Stimulated activated CD8-positive, alpha-beta memory T cell treated with anti-CD3 and anti-CD28 coated beads, Interleukin-2, amount 100 ng/mL, for 1 hour (primary cell): ENCODE measurements around the gene ETNK2.
"Not testable (repeated sequence)": the region's sequence is repeated elsewhere in the genome, so short reads cannot be mapped to it uniquely, and the experiment has no call there.

Experiments used
- DNase-seq, 2 donors: peaks; one replicate each; pipeline ENCODE4 v3.0.0-alpha.2; 2020; ENCODE audit warnings: low read depth in 2 of 2

Gene ETNK2

DNA sequence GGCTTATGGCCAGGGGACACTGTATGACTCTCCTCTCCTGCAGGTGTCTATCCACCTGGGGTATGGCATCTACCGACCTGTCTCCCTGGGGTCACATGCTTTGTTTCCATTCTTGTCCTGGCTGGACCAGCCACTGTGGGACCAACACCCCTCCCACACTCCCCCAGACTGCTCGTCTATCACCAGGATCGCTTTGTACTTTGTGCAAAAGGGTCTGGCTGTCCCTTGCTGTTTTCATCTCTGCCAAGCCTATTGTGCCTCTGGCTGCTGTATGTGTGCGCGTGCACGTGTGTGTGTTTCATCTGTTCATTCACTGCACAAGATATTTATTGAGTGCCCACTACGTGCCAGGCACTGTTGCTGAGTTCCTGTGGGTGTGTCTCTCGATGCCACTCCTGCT is 25.5 kb downstream of the ETNK2 start:
- DNase-seq, result no peak

DNA sequence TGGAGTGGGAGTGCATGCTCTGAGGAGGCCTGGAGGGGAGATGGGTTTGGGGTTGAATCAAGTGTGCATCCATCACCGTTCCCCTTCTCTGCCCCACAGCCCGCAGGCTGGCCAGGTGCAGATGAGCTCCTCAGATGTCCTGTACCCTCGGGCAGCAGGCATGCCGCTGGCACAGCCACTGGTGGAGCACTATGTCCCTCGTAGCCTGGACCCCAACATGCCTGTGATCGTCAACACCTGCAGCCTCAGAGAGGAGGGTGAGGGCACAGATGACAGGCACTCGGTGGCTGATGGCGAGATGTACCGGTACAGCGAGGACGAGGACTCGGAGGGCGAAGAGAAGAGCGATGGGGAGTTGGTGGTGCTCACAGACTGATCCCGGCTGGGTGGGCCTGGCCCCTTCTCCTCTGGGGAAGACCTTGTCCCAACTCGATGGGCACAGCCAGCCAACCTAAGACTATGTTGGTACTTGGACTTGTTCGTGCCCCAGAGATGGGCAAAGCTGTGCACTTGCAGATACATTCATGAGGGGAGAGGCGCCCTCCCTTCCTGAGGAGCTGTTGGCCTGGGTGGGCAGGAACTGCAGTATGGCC is 26.0 kb downstream of the ETNK2 start:
- DNase-seq, result no peak

DNA sequence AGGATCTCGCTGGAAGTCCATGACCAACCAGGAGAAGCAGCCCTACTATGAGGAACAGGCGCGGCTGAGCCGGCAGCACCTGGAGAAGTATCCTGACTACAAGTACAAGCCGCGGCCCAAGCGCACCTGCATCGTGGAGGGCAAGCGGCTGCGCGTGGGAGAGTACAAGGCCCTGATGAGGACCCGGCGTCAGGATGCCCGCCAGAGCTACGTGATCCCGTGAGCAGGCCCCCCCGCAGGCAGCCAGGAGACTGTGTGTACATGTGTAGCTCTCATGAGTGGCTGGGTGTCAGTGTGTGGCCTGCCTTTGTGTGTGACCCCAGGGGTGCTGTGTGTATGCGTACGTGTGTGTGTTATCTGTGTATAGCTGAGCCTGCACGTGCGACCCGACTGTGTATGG is 27.2 kb downstream of the ETNK2 start:
- no peak for DNase-seq

DNA sequence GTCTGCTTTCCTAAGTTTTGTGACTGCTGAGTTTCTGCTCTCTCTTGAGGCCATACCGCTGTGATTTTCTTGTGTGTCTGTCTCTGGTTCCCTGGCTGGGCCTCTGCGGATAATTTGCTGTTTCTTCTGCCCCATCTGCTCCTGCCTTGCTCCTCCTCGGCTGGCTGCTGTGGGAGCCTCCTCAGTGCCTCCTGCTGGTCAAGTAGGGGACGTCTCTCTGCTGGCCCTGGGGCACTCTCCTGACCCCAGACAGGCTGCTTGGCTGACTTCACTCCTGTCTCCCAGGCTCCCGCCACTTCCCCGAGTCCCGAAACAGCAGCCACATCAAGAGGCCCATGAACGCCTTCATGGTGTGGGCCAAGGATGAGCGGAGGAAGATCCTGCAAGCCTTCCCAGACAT is 28.5 kb downstream of the ETNK2 start:
- no peak for DNase-seq

DNA sequence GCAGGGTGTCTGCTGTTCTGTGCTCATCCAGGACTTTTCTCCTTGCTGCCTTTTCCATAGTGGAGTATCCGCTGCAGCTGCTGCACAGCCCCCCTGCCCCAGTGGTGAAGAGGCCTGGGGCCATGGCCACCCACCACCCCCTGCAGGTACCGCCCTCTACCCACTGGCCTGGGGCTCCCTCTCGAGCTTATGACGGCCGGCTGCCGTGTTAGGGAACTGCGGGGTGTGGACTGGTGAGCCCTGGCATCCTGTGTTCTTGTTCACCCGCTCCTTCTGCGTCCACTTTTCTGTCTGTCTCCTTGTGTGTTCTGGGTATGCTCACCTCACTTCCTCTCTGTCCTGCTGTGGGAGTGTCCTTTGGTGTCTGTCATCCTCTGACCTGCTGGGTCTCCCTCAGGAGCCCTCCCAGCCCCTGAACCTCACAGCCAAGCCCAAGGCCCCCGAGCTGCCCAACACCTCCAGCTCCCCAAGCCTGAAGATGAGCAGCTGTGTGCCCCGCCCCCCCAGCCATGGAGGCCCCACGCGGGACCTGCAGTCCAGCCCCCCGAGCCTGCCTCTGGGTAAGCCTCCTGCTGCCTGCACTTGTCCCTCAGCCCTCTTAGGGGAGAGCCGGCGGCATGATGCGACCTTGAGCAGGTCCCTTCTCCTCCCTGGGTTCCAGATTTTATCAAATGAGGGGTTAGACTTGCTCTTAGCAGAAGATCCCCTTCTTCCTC is 29.8 kb downstream of the ETNK2 start:
- no peak for DNase-seq

DNA sequence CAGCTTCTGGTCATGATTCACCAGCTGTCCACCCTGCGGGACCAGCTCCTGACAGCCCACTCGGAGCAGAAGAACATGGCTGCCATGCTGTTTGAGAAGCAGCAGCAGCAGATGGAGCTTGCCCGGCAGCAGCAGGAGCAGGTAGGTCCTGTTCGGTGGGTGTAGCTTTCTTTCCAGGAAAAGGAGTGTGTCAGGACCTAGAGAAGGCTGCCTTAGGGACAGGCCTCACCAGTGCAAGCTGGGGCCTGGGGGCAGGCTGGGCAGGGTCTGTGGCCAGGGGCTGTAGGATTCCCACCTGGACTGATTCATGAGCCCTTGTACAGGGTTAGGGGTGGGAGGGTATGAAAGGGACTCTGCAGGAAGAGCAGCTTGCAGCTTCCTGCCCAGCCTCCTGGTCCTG is 35.3 kb downstream of the ETNK2 start:
- DNase-seq, result no peak

DNA sequence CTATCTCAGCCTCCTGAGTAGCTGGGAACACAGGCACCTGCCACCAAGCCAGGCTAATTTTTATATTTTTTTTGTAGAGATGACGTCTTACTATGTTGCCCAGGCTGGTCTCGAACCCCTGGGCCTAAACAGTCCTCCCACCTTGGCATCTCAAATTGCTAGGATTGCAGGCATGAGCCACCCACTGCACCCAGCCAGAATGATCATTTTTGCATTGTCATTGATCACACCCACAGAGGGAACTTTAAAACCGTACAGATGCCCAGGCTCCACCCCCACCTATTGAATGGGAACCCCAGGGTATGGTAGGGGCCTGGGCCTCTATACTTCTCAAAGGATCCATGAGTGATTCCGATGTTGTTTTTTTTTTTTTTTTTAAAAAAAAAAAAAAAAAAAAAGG is 36.7 kb downstream of the ETNK2 start:
- no peak for DNase-seq

DNA sequence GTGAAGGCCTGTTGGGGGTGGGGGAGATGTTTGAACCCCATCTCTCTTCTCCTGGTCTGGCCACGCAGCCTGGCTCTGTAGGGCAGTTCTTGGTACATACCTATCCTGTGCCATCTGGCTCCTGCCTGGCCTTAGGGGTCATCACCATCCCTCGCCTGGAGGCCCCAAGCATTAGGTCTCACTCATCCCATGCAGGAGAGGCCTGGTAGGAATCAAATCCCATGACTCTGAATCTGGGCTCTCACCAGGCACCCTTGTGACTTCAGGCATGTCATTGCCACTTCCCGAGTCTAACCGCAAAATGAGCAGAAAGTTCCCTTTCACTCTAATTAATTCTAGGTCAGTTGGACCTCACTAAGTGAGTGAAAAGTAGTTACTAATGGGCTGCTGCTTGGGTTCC is 37.2 kb downstream of the ETNK2 start:
- no peak for DNase-seq

DNA sequence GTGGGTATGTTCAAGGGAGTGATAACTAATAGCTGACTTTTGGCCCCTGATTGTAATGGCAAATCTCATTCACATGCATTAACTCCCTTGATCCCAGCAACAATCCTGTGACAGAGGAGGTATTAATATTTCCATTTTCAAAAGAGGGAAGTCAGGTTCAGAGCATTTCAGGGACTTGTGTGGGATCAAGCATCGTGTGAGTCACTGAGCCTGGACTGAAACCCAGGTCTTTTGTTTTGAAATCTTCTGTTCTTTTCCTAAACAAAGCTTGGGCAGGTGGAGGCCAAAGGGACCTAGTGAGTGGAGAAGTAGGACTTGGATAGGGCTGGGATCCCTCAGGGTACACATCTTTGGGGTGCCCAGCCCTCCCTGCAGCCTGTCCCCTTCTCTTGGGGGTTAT is 37.9 kb downstream of the ETNK2 start:
- DNase-seq, result no peak

DNA sequence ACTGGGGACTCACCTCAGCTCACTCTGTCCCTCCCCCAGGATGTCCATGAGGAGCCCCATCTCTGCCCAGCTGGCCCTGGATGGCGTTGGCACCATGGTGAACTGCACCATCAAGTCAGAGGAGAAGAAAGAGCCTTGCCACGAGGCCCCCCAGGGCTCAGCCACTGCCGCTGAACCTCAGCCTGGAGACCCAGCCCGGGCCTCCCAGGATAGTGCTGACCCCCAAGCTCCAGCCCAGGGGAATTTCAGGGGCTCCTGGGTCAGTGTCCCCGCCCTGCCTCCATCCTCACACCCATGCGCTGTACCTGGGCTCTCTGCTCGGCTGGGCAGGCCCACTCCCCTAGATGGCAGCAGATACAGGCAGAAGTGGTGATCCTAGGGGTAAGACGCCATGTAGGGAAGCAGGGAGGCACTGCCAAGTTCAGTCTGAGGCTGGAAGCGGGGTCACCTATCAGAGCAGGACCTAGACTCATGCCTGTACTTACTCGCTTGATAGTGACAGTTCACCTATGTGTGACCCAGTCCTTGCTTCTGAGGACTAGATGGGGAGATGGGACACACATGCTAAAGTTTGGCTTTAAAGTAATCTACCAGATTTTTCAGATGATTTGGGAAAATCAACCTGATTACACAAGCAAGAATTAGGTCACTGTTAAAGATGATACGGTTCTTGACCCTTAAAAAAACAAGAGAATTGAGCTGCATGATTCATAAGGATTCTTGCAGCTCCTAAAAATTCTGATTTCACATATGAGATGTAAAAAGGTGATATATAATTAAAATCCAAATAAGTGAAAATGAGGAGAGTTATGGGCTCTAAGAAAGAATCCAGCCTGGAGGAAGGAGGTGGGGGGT is 38.7 kb downstream of the ETNK2 start:
- DNase-seq, result no peak

DNA sequence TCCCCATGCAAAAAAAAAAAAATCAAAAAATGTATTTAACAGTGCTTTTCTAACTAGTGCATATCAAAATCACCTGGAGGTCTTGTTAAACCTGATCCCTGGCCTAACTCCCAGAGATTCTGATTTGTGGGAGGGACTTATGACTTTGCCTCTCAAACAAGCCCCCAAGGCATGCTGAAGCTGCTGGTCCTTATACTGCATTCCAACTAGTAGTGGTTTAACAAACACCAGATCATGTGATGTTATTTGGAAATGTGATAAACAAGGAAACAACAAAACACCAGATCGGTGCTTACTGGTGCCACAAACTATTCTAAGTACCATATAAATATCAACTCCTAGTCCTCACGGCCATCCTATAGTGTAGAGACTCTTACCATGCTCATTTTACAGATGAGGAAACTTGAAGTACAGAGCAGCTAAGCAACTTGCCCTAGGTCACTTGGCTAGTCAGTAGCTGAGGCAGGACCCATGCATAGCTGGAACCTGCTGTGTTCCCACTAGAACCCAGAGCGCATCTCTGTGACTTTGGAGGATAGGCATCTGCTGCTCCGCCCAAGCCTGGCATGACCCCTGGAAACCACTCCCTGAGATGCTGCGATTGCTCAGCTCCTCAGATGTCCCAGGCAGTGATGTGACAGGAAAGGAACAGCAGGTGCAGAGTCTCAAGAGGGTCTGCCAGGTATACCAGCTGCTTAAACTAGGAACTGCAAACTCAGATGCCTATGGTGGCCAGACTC is 40.8 kb downstream of the ETNK2 start:
- no peak for DNase-seq

DNA sequence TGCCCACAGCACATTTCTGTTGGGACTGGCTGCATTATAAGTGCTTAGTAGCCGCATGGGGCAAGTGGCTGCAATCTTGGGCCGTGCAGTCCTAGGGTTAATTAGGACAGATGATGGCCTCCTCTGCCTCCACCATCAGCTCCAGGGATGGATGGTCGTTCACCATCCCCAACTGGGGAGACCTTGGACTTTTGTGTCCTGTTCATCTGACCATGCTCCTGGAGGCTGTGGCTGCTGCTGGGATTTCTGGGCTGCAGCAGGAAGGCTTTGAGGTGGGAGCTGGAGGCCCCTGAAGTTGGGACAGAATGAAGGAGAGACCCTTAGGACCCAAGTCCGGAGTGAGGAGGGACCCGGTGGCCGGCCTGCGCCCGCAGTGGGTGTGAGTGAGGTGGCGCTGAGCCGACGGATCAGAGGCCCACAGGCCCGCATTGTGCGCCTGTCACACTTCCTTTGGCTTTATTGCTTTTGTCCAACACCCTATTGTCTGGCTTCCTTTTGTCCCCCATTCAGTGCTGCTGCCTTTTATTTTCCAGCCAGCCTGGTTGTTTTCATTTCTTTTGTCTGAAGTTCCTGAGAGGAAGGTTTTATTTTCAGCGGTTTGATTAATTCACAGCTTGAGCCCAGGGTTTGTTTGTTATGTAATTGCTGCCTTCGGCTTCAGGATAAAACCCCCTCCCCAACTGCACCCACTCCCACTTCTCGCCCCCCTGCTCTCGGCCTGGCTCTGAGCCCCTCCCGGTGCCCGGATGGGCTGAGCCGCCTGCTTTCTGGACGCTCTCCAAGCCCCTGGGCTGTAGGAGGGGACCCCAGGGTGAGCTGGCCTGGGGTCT is 43.3 kb downstream of the ETNK2 start:
- DNase-seq, result no peak

DNA sequence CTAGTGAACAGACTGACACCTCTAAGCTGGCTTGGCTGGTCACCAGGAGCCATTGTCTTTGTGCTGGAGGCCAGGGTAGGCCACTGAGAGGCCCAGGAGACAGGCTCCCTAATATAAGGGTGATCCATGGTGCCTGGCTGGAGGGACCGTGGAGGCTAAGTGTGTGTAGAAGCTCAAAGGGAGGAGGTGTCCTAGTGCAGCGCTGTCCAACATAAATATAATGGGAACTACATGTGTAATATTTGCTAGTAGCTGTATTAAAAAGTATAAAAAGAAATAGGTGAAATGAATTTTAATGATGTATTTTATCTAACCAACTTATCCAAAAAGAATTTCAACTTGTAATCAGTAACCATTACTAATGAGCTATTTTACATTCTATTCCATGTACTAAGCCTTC is 44.0 kb downstream of the ETNK2 start:
- DNase-seq, result no peak

DNA sequence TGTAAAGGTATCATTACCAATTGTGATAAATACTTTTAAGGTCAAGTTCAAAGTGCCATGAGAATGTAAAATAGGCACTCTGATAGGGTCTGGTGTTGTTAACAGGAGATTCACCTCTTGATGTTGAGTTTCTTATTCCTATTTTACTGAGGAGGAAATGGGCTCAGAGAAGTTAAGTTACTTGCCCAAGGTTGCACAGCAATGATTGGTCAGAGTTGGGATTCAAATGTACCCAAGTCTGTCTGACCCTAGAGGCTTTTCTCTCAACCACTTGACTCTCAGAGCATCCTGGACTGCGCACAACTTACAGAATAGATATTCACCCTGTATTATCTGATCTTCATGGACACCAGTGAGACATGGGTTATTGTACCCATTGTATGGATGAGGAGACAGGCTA is 45.0 kb downstream of the ETNK2 start:
- no peak for DNase-seq

DNA sequence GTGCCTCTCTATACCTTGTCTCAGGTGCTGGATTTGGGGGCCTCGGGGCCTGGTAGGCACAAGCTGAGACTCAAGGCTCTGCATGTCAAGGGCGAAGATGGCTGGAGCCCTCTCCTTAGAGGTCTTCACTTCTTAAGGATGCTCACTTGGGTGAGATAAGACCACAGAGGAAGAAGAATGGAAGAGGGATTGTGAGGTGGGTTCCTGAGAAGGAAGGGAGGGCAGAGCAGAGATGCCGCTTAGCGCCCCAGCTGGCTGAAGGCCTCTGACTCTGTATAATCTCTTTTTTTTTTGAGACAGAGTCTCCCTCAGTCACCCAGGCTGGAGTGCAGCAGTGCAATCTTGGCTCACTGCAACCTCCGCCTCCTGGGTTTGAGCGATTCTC is 46.7 kb downstream of the ETNK2 start:
- DNase-seq, result no peak

DNA sequence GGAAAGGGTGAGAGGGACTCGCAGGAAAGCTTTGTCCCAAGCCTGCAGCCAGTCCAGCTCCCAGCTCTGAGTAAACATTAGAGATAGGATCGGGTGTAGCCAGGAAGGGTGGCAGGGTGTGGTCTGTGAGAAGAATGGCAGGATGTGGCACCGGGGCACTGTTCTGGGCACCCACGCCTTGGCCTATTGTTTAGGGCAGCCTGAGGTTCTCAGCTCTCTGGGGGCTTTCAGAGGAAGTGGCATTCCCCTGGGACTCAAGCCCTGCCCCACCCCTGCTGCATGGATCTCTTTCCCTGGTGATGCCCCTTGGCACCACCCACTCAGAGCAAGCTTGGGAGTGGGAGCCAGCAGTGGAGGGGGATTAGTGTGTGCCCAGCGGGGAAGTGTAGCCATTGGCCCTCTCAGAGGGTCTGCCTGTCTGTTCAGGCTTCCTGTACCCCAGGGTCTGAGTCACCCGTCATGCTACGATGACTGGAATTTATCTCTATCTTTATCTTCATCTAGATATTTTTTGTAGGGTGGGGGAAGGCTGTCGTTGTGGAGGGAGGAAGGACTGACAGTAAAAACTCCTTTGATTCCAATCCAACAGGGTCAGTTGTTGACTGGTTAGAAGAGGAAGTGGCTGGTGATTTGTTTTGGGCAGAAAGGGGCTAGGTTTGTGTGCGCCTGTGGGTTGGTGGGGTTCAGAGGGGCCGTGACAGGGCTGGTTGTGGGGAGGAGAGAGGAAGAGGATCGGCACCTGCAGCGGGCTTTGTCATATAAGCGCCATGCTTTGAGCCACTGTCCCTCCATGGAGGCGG is 47.3 kb downstream of the ETNK2 start:
- DNase-seq, result no peak

DNA sequence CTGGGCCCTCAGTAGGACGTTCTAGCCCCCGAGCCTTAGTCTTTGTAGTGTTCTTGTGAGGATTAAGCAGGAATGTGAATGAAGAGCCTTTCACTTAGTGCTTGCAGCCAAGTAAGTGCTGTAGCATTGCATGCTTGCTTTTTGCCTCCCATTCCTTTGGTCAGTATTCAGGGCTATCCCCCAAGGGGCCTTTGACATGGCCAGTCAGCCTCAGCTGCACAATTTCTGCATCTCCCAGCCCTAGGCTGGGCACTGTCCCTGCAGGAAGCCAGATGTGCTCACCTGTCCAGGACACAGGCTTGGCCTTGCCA is 48.5 kb downstream of the ETNK2 start:
- no peak for DNase-seq

DNA sequence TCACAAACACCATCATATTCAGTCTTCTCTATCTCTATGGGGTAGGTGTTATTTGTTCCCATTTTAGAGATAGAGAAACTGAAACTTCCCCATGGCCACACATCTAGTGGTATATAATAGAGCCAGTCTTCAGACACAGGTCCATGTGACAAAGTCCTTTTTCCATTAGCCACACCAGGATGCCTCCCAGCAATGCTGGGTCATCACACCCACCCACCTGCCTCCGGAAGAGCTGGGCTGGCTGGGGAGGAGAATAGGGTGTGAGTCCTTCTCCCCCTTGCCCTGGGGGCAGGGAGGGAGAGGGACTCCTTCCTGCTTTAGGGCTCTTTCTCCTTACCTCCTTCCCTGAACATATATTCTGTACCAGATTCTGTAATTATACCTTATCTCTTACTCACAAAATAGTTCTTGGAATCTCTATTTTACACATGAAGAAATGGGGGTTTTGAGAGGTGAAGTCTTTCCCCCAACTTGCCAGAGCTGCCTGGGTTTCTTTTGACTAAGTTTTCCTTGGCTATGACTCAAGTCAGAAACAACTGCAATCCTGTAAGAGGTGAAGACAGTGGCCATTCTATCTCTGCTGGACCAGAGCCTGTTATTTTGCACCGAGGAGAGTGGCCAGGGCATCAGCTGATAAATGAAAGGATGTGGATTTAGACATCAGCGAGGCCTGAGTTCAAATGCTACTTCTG is 49.0 kb downstream of the ETNK2 start:
- DNase-seq, result no peak

DNA sequence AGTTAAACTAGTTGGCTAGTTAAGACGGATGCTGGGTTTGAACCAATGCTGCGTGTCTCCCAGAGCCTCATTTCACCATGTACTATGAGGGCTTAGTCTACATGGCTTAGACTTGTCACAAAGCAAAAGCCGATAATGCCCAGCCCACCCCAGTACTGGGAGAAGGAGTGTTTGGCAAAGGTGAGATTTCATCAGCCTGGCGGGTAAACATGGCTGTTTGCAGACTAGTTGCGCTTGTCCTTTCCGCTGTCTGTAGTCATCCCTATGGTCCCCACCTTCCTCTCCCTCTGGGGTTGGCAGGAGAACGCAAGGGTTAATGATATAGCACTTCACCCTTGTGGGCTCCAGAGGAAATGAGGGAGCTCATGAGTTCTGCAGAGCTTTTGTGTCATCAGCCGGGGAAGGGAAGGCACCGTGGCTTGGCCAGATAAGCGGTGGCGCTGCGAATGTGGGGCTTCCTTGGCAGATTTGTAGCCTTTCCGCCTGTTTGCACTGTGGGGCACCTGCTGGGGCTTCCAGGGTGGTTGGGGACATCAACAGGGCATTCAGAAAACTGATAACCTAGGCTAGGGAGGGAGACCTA is 49.7 kb downstream of the ETNK2 start:
- DNase-seq, result no peak

DNA sequence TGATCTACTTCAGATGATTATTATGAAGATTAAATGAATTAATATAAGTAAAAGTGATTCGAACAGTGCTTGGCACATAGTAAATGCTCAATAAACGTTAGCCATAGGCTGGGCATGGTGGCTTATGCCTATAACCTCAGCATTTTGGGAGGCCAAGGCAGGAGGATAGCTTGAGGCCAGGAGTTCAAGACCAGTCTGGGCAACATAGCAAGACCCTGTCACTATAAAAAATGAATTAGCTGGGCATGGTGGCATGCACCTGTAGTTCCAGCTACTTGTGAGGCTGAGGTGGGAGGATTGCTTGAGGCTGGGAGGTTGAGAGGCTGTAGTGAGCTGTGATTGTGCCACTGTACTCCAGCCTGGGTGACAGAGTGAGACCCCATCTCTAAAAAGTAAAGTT is 52.1 kb downstream of the ETNK2 start:
- not testable (repeated sequence) for DNase-seq
